ENCODE results near the gene ZSWIM6. TPM values are rescaled to one million over a fixed set of nuclear protein-coding genes. Genes with fewer than 3 reads are reported as not detected.
"Not testable (repeated sequence)": the region's sequence is repeated elsewhere in the genome, so short reads cannot be mapped to it uniquely, and the experiment has no call there.

Gene ZSWIM6
- total RNA-seq, 1 donor from 2014 or later, result 5.7 TPM

GRCh38 chr5:61408476-61409168, 76.6 kb downstream of the ZSWIM6 start:
- Histone ChIP-seq H3K9me3 (replicated peaks) (no peaks in the 10 kb centered on the region), H3K4me1 (peaks cover 27% of the 10 kb centered on the region), H3K4me3 (peak overlapping the region; percentile 49), H3K36me3 (no peaks in the 10 kb centered on the region), H3K27ac (replicated peaks) (peak overlapping the region; percentile 53), H3K27me3 (ENCODE audit: low read depth) (no peaks in the 10 kb centered on the region)
- peak; percentile 100 for DNase-seq
- intact Hi-C loops (cut with micrococcal nuclease), result loop anchor here (10.0 kb wide), 1 partner anchor 74 kb away; the partner anchor contains the start of gene ZSWIM6
- TF ChIP-seq CTCF (IDR thresholded peaks at IDR 0.05; ENCODE audit: borderline replicate concordance), result no peak

GRCh38 chr5:61409568-61409967, 77.5 kb downstream of the ZSWIM6 start:
- Histone ChIP-seq H3K27ac (replicated peaks) (no peak overlapping the region), H3K4me1 (peaks cover 35% of the 10 kb centered on the region), H3K4me3 (no peak overlapping the region), H3K9me3 (replicated peaks) (no peaks in the 10 kb centered on the region), H3K36me3 (no peaks in the 10 kb centered on the region), H3K27me3 (ENCODE audit: low read depth) (no peaks in the 10 kb centered on the region)
- no peak for TF ChIP-seq CTCF (IDR thresholded peaks at IDR 0.05; ENCODE audit: borderline replicate concordance)
- DNase-seq, result no peak
- intact Hi-C loops (cut with micrococcal nuclease), result loop anchor here (10.0 kb wide), 1 partner anchor 75 kb away; the partner anchor contains the start of gene ZSWIM6

GRCh38 chr5:61410811-61411210, 78.8 kb downstream of the ZSWIM6 start:
- no peak overlapping the region for H3K27ac ChIP-seq (replicated peaks)
- H3K9me3 ChIP-seq (replicated peaks), result no peaks in the 10 kb centered on the region
- H3K36me3 ChIP-seq, result no peaks in the 10 kb centered on the region
- intact Hi-C loops (cut with micrococcal nuclease), result no loop called here
- peaks cover 35% of the 10 kb centered on the region for H3K4me1 ChIP-seq
- H3K4me3 ChIP-seq, result no peak overlapping the region
- TF ChIP-seq CTCF (IDR thresholded peaks at IDR 0.05; ENCODE audit: borderline replicate concordance), result no peak
- DNase-seq, result no peak
- no peaks in the 10 kb centered on the region for H3K27me3 ChIP-seq (ENCODE audit: low read depth)

- Histone ChIP-seq H3K27me3 (ENCODE audit: low read depth) (no peaks in the 10 kb centered on the region), H3K4me3 (no peak overlapping the region), H3K9me3 (replicated peaks) (no peaks in the 10 kb centered on the region), H3K4me1 (peaks cover 48% of the 10 kb centered on the region), H3K27ac (replicated peaks) (no peak overlapping the region), H3K36me3 (no peaks in the 10 kb centered on the region)
- intact Hi-C loops (cut with micrococcal nuclease), result no loop called here
- DNase-seq, result no peak
- TF ChIP-seq CTCF (IDR thresholded peaks at IDR 0.05; ENCODE audit: borderline replicate concordance), result no peak
Observed at GRCh38 chr5:61412361-61412760, 80.3 kb downstream of the ZSWIM6 start.

GRCh38 chr5:61413205-61413604, 81.1 kb downstream of the ZSWIM6 start:
- DNase-seq; H3K4me3 ChIP-seq; H3K36me3 ChIP-seq; H3K27me3 ChIP-seq (ENCODE audit: low read depth); intact Hi-C loops (cut with micrococcal nuclease); H3K27ac ChIP-seq (replicated peaks); H3K9me3 ChIP-seq (replicated peaks): not testable (repeated sequence)
- peaks cover 43% of the 10 kb centered on the region for H3K4me1 ChIP-seq

GRCh38 chr5:61414806-61415205, 82.7 kb downstream of the ZSWIM6 start:
- H3K27me3 ChIP-seq (ENCODE audit: low read depth), result no peaks in the 10 kb centered on the region
- no peak overlapping the region for H3K4me3 ChIP-seq
- DNase-seq, result no peak
- intact Hi-C loops (cut with micrococcal nuclease), result no loop called here
- no peaks in the 10 kb centered on the region for H3K36me3 ChIP-seq
- H3K9me3 ChIP-seq (replicated peaks), result no peaks in the 10 kb centered on the region
- TF ChIP-seq CTCF (IDR thresholded peaks at IDR 0.05; ENCODE audit: borderline replicate concordance), result no peak
- H3K27ac ChIP-seq (replicated peaks), result no peak overlapping the region
- peaks cover 31% of the 10 kb centered on the region for H3K4me1 ChIP-seq

Data from left ventricle myocardium inferior (tissue), 1 donor.